Measurements from ENCODE around the gene ABCA3.

The ABCA3 gene

GRCh38 chr16:2232094-2232990 is 108.2 kb downstream of the ABCA3 start:
- no peak for DNase-seq

GRCh38 chr16:2231016-2231931 is 109.3 kb downstream of the ABCA3 start:
- DNase-seq = no peak

GRCh38 chr16:2230376-2230775 is 110.2 kb downstream of the ABCA3 start:
- no peak for DNase-seq

GRCh38 chr16:2229632-2230250 is 110.8 kb downstream of the ABCA3 start:
- DNase-seq = no peak

- DNase-seq = no peak
These were observed 111.4 kb downstream of the ABCA3 start for GRCh38 chr16:2229091-2229490.

- DNase-seq = no peak
These were observed 112.2 kb downstream of the ABCA3 start for GRCh38 chr16:2228161-2228824.

GRCh38 chr16:2226918-2227317 is 113.6 kb downstream of the ABCA3 start:
- DNase-seq = no peak

- no peak for DNase-seq
These were observed 114.2 kb downstream of the ABCA3 start for GRCh38 chr16:2226245-2226793.

Data from activated gamma-delta T cell treated with Interleukin-2 at 50 U/mL for 16 hours (primary cell).